Stimulated activated memory B cell treated with anti-CD40 and anti-IgM and Interleukin-4, amounts not matched to agents 10 μg/mL and 1 μg/mL and 100 μg/mL, for 72 hours (primary cell): ENCODE measurements around the gene TCP10L.

ENCODE experiments used
- ATAC-seq: fragments of 150-1000 bp; cut with Tn5 transposase; 2 replicates; pipeline ENCODE4 v1.10.0; 2021
- H3K27ac Mint-ChIP-seq: one replicate; pipeline ENCODE4 v1.8.0; 2022; ENCODE audit warnings: mild to moderate bottlenecking, mixed read lengths
- H3K27me3 Mint-ChIP-seq: one replicate; pipeline ENCODE4 v1.8.0; 2022; ENCODE audit warnings: mixed read lengths
- H3K36me3 Mint-ChIP-seq: one replicate; pipeline ENCODE4 v1.8.0; 2022; ENCODE audit warnings: mixed read lengths
- H3K4me1 Mint-ChIP-seq: one replicate; pipeline ENCODE4 v1.8.0; 2022; ENCODE audit warnings: mixed read lengths
- H3K4me3 Mint-ChIP-seq: one replicate; pipeline ENCODE4 v1.8.0; 2022; ENCODE audit warnings: mild to moderate bottlenecking, moderate library complexity, mixed read lengths
- H3K9me3 Mint-ChIP-seq: one replicate; pipeline ENCODE4 v1.8.0; 2022; ENCODE audit warnings: mixed read lengths

Gene TCP10L

DNA sequence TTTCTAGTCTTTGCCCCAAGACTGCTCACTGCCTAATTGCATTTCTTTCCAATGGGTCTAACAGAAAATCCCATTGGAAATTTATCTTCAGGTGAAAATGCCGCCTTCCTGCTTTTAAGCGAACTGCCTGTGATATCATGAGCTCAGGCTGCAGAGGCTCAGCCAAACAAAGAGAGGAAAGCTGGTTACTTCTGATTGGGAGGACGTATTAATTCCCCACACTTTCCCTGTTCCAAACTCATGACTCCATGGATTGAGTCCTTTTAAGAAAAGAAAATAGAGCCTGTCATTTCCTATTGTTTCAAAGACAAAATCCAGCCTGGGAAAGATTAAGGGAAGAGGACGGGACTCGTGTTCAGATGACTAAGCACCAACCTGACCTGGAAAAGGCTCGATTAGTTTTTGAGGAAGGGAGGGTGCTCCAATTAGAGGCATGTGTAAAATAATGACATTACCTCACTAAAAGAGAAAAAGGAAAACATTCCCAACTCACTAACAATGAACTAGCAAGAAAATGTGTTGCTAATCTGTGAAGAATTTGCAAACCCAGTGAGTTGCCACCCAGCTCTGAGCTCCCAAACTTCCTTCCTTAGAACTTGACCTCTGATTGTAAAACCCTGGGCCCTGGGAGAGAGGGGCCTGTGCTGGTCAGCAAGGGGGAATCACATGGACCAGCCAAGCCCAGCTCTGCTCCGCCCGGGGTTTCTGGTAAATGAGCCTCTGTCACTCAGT is 61.2 kb downstream of the TCP10L start:
- H3K27ac Mint-ChIP-seq: no peak overlapping the region
- peaks cover 3% of the 10 kb centered on the region for H3K9me3 Mint-ChIP-seq
- peaks cover 53% of the 10 kb centered on the region for H3K27me3 Mint-ChIP-seq
- no peaks in the 10 kb centered on the region for H3K36me3 Mint-ChIP-seq
- H3K4me3 Mint-ChIP-seq: no peak overlapping the region
- no peak for ATAC-seq
- H3K4me1 Mint-ChIP-seq: no peaks in the 10 kb centered on the region
